SK-N-MC (cell line): Measurements from ENCODE around the gene SP140L.

Experiments used
- DNase-seq: peaks from one replicate; pipeline ENCODE4 v3.0.0-alpha.2; 2011; ENCODE audit warnings: low read depth, low spot score
- H3K27ac ChIP-seq: fragments of 200-600 bp; sonication (generic); 2 replicates; pipeline ENCODE4 v1.5.1; 2016; ENCODE audit warnings: mixed run types
- H3K36me3 ChIP-seq: fragments of 200-600 bp; sonication (generic); 2 replicates; pipeline ENCODE4 v1.6.1; 2017; ENCODE audit warnings: antibody characterized with exemption, low read length, mixed read lengths; ENCODE audit not compliant: insufficient read depth
- H3K4me3 ChIP-seq: fragments of 200-600 bp; sonication (generic); 2 replicates; pipeline ENCODE4 v1.5.1; 2016
- H3K9ac ChIP-seq: fragments of 200-600 bp; sonication (generic); 2 replicates; pipeline ENCODE4 v1.8.0; 2017; ENCODE audit warnings: mixed run types, mixed read lengths; ENCODE audit not compliant: insufficient read length
- H3K9me3 ChIP-seq: fragments of 200-600 bp; sonication (generic); 2 replicates; pipeline ENCODE4 v1.6.1; 2017; ENCODE audit warnings: low read depth, mild to moderate bottlenecking, antibody characterized with exemption, low read length, moderate library complexity, mixed read lengths
- EZH2 ChIP-seq: fragments of 200-600 bp; sonication (generic); IDR thresholded peaks from one replicate; pipeline ENCODE4 v1.6.1; 2017; ENCODE audit warnings: antibody characterized with exemption
- FOXP2 ChIP-seq: optimal IDR thresholded peaks from 2 replicates; pipeline ENCODE3; 2011; ENCODE audit warnings: mild to moderate bottlenecking, moderate library complexity; ENCODE audit not compliant: insufficient read depth; ENCODE audit errors: extremely low read length, control extremely low read depth
- POLR2AphosphoS5 ChIP-seq: IDR thresholded peaks from 2 replicates; pipeline ENCODE4 v1.6.1; 2012; ENCODE audit warnings: mild to moderate bottlenecking, low read depth, low read length, borderline replicate concordance

The SP140L gene

DNA sequence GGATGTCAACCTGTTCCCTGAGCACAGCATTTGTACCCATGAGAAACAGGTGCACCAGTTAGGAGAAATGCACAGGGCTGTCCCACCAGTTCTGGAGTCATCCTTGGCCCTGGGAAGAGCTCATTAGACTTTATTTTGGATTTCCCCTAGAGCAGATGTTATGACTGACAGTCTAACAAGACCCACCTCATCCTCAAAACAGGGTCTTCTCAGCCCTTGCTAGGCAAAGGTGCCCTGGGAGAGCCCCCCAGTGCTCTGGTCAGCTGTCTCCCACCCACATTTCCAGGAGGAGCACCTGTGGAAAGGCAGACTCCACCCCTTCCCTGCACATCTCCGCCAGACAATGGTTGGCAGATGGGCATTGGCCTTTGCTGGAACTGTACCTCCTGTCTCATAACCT is 83.3 kb downstream of the SP140L start:
- Histone ChIP-seq H3K4me3 (no peak overlapping the region), H3K27ac (no peak overlapping the region), H3K9me3 (no peaks in the 10 kb centered on the region), H3K36me3 (no peaks in the 10 kb centered on the region), H3K9ac (no peak overlapping the region)
- TF ChIP-seq EZH2 (no peak), FOXP2 (no peak), POLR2AphosphoS5 (no peak)
- DNase-seq = no peak

DNA sequence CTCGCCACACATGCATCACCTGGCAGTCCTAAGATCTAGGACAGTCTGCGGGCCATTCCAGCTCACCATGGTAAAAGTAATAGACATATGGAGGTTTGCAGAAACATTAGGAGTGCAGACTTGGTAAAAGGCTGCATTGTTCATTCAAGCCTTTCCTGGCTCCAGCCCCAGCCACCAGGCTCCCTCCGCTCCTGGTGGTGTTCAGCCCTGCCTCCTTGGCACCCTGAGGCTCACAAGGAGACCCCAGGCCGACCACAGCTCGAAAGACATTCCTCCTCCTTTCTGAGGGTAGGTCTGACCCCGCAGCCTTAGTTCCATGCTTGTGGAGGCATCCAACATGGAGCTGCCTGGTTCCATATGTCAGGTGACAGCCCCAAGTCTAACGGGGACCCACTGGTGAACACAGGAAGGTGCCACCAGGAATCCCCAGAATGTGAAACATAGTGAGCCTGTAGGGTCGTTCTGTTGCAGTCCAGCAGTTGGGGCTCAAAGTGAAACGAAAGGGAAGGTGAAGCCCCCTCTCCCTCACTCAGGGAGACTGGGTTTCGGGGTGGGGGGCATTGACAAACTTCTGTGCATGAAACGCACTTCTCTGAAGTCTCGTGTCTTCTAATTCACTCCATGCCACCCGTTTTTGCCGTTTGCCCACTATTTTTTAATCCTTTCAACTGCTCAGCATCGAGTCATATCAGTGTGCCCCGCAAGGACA is 84.0 kb downstream of the SP140L start:
- H3K4me3 ChIP-seq = peak overlapping the region; percentile 72
- TF ChIP-seq POLR2AphosphoS5 (no peak), EZH2 (no peak), FOXP2 (no peak)
- H3K36me3 ChIP-seq = no peaks in the 10 kb centered on the region
- H3K9me3 ChIP-seq = no peaks in the 10 kb centered on the region
- H3K9ac ChIP-seq = no peak overlapping the region
- no peak overlapping the region for H3K27ac ChIP-seq
- no peak for DNase-seq

DNA sequence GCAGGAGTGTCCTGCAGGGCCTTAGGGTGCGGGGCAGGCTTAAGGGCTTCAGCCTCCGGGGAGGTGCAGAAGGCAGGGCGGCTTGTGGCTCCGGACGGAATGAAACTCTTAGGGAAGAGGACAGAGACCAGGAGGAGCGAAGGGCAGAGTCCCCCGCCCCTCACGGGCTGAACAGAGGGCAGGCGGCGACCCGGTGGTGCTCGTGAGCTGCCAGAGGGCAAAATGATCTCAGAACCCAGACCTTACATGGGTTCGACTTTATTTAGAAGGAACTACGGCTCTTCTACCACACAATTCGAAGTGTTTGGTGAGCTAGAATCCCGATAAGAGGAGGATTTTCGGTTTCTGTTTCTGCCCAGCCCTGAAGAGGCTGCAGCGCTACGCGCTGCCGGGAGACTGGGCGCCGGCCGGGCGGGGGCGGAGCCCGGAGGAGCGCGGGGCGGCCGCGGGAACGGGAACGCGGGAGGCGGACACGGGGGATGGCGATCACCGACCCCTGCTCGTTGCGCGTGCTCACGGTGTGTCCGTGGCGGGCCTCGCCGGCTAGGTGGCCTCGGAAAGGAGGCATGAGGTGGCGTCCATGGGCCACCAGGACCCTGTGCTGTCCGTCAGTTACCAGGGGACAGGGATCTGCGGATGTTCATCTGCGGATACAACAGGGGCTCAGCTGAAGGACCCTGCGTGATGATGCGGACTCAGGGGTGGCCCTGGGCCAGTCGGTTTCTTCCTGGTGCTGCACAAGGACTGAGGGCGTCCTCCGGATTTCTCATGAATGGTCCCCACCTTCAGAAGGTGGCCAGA is 84.8 kb downstream of the SP140L start:
- Histone ChIP-seq H3K4me3 (peak overlapping the region; percentile 72), H3K9me3 (no peaks in the 10 kb centered on the region), H3K36me3 (no peaks in the 10 kb centered on the region), H3K9ac (peak overlapping the region; percentile 47), H3K27ac (no peak overlapping the region)
- no peak for DNase-seq
- TF ChIP-seq POLR2AphosphoS5 (no peak), EZH2 (no peak), FOXP2 (no peak)

DNA sequence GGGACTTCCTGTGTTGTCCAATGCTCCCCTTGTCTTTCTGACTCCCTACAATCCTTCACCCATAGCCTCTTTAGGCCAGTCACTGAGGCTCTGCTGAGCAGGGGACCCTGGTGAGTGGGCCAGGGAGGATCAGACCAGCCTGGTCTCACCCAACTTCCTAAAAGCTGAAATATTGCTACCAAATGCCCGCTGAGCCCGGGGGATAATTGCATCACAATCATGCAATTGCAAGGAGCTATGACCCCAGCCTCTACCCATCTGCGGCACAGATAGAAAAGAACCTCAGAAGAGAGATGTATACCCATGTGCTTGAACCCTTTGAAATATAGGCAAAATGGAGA is 85.3 kb downstream of the SP140L start:
- DNase-seq = no peak
- no peak overlapping the region for H3K9ac ChIP-seq
- H3K27ac ChIP-seq = no peak overlapping the region
- no peaks in the 10 kb centered on the region for H3K36me3 ChIP-seq
- peak overlapping the region; percentile 72; the same call in 1 of the 2 replicates for H3K4me3 ChIP-seq
- no peaks in the 10 kb centered on the region for H3K9me3 ChIP-seq
- TF ChIP-seq EZH2 = no peak
- no peak for TF ChIP-seq POLR2AphosphoS5
- TF ChIP-seq FOXP2 = no peak

DNA sequence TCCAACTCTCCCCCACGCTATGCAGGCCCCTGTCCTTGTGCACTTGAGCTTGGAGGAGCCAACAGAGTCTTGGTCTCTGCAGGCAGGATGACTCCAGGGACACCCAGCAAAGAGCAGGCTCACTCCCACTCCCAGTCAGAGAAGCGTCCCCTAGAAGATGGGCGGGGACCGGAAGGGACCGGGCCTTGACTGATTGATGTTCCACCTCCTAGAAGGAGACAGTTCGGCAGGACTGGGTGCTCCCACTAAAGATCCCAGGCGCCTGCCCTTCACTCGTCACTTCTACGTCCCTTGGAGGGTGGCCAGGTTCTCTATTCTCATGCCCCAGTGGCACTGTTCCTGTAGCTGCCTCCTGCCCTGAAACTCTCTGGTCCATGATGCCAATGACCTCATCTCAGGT is 85.9 kb downstream of the SP140L start:
- Histone ChIP-seq H3K4me3 (no peak overlapping the region), H3K9ac (no peak overlapping the region)

DNA sequence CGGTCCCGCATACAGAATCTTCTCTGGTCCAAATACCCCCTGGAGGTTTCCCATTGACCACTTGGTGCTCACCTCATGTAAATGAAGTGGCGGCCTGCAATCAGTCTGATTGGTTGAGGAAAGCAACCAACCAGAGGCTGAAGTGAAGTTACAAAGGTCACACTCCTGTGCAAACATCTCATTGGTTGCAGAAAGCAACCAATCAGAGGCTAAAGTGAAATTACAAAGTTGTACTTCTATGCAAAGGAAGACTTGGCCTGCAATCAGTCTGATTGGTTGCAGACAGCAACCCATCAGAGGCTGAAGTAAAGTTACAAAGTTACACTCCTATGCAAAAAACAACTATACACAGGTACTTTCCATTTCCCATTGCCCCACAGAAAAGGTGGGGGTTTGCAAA is 86.5 kb downstream of the SP140L start:
- no peak for DNase-seq
- Histone ChIP-seq H3K36me3 (no peaks in the 10 kb centered on the region), H3K4me3 (no peak overlapping the region), H3K9ac (no peak overlapping the region), H3K9me3 (no peaks in the 10 kb centered on the region), H3K27ac (no peak overlapping the region)
- TF ChIP-seq EZH2 = no peak
- no peak for TF ChIP-seq FOXP2

More for the DNA sequence above, 85.9 kb downstream of the SP140L start:
- no peak for DNase-seq
- no peak for TF ChIP-seq FOXP2
- TF ChIP-seq POLR2AphosphoS5 = no peak
- Histone ChIP-seq H3K9me3 (no peaks in the 10 kb centered on the region), H3K27ac (no peak overlapping the region), H3K36me3 (no peaks in the 10 kb centered on the region)

DNA sequence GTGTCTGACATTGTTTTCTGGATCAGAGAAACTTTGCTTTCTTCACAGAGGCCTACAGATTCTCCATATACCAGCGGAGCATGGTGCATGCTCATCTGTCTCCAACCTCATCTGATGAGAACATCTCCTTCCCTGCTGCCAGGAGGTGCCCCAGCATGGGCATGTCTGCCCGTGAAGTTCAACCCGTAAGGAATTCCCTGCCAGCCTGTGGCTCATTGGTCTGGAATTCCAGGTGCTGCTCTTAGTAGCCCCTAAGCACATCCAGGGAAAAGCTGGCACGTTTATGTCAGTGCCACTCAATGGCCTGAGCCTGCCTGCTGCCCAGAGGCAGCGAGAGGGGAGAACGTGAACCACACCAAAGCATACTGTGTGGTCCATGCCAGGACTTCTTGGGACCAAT is 87.3 kb downstream of the SP140L start:
- Histone ChIP-seq H3K27ac (no peak overlapping the region), H3K36me3 (no peaks in the 10 kb centered on the region), H3K9ac (no peak overlapping the region), H3K4me3 (no peak overlapping the region), H3K9me3 (no peaks in the 10 kb centered on the region)
- TF ChIP-seq EZH2 (no peak), FOXP2 (no peak), POLR2AphosphoS5 (no peak)
- no peak for DNase-seq

DNA sequence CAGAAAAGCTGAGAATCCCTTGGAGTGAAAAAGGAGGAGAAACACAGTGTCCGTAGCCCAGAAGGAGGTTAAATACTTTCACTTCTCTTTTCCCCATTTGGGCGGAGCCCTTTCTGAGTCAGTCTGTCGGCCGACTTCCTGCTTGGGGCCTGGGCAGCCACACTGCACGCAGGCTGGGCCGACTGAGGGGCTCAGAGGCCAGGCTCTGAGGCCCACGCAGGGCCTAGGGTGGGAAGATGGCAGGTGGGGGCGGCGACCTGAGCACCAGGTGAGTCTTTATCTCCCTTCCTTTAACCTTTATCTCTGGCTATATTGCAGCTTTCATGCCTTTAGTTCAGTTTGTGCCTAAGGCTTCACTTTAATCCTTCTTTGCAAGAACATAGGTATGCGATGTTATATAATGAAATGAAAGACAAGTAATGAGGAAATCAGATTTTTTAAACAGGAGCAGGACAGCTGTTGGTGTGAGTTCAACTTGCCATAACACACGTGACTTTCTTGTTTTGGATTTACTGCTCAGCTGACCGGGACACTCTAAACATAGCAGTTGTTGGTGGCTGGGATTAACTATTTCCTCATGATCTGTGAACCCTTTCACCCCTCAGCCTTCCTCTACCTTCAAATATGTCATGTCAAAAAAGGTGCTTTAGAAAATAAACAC is 89.2 kb downstream of the SP140L start, which contains the start of gene SP100:
Gene SP100, plus strand, starts transcription at position 141 of the 661 bp plus-strand sequence. Its CDS starts 96 bp downstream, at position 237.
- Histone ChIP-seq H3K9me3 (no peaks in the 10 kb centered on the region), H3K9ac (no peak within 1 kb of the TSS), H3K36me3 (no peaks in the 10 kb centered on the region), H3K27ac (no peak within 1 kb of the TSS), H3K4me3 (no peak within 1 kb of the TSS)
- TF ChIP-seq FOXP2 (no peak), EZH2 (no peak), POLR2AphosphoS5 (no peak)
- DNase-seq = no peak
